ENCODE data around the gene KCNJ16. TPM values are rescaled to one million over a fixed set of nuclear protein-coding genes. Genes with fewer than 3 reads are reported as not detected.
A peak's percentile ranks its signal among the peaks of the same experiment; 100 is the strongest.

The KCNJ16 gene
- total and polyA plus RNA-seq, 9 of the 15 experiments (the other 6 are each of a cell fraction or from before 2014, with no cell fraction given) = 0.01 to 0.75 (median 0.07) TPM; not detected in 4

DNA sequence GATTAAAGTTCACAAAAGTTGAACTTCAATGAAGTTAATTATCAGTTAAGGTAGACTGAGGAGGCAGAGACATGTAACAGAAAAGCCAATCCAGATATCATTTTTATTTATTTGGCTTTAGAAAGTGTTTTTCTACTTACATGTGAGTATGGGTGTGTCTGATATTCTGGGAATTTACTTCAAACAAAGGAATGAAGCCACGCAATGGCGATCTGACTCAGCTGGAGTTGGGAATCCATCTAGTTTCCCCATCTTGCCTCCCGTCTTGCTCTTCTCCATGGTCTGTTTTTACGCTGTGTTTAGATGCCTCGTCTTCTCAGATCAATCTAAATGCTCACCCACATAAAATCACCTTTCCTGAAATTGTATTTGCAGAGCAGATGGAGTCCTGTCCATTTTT lies 1.7 kb upstream of the KCNJ16 start (continued):
- TF ChIP-seq, protein P1, sequence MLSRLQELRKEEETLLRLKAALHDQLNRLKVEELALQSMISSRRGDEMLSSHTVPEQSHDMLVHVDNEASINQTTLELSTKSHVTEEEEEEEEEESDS (CRISPR knock-in tag; IDR thresholded peaks at IDR 0.05) = no peak
- TF ChIP-seq GATAD2A (IDR thresholded peaks at IDR 0.05) (no peak), IRF2 (CRISPR knock-in tag; IDR thresholded peaks at IDR 0.05) (no peak)

DNA sequence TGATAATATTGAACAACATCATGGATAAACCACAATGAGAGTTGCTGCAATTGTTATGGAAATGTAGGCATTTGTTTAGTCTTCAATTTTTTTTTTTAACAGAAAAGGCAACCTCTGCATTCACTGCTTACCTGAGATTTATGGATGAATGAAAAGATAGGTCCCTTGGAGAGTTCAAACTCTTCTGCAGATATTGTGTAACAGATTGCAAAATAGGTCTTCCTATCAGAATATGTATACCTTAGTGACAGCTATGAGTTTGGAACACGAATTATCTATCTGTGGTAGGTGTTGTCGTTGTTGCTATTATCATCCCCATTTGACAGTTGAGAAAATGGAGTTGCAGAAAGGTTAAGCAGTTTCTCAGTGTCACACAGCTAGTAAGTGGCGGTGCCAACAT lies 1.2 kb upstream of the KCNJ16 start:
- H2AFZ ChIP-seq (ENCODE audit: low read depth, low read length) = no peak overlapping the region
- TF ChIP-seq, protein P2, sequence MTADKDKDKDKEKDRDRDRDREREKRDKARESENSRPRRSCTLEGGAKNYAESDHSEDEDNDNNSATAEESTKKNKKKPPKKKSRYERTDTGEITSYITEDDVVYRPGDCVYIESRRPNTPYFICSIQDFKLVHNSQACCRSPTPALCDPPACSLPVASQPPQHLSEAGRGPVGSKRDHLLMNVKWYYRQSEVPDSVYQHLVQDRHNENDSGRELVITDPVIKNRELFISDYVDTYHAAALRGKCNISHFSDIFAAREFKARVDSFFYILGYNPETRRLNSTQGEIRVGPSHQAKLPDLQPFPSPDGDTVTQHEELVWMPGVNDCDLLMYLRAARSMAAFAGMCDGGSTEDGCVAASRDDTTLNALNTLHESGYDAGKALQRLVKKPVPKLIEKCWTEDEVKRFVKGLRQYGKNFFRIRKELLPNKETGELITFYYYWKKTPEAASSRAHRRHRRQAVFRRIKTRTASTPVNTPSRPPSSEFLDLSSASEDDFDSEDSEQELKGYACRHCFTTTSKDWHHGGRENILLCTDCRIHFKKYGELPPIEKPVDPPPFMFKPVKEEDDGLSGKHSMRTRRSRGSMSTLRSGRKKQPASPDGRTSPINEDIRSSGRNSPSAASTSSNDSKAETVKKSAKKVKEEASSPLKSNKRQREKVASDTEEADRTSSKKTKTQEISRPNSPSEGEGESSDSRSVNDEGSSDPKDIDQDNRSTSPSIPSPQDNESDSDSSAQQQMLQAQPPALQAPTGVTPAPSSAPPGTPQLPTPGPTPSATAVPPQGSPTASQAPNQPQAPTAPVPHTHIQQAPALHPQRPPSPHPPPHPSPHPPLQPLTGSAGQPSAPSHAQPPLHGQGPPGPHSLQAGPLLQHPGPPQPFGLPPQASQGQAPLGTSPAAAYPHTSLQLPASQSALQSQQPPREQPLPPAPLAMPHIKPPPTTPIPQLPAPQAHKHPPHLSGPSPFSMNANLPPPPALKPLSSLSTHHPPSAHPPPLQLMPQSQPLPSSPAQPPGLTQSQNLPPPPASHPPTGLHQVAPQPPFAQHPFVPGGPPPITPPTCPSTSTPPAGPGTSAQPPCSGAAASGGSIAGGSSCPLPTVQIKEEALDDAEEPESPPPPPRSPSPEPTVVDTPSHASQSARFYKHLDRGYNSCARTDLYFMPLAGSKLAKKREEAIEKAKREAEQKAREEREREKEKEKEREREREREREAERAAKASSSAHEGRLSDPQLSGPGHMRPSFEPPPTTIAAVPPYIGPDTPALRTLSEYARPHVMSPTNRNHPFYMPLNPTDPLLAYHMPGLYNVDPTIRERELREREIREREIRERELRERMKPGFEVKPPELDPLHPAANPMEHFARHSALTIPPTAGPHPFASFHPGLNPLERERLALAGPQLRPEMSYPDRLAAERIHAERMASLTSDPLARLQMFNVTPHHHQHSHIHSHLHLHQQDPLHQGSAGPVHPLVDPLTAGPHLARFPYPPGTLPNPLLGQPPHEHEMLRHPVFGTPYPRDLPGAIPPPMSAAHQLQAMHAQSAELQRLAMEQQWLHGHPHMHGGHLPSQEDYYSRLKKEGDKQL (CRISPR knock-in tag; IDR thresholded peaks at IDR 0.05; ENCODE audit: borderline replicate concordance) = no peak
- TF ChIP-seq, protein P3, sequence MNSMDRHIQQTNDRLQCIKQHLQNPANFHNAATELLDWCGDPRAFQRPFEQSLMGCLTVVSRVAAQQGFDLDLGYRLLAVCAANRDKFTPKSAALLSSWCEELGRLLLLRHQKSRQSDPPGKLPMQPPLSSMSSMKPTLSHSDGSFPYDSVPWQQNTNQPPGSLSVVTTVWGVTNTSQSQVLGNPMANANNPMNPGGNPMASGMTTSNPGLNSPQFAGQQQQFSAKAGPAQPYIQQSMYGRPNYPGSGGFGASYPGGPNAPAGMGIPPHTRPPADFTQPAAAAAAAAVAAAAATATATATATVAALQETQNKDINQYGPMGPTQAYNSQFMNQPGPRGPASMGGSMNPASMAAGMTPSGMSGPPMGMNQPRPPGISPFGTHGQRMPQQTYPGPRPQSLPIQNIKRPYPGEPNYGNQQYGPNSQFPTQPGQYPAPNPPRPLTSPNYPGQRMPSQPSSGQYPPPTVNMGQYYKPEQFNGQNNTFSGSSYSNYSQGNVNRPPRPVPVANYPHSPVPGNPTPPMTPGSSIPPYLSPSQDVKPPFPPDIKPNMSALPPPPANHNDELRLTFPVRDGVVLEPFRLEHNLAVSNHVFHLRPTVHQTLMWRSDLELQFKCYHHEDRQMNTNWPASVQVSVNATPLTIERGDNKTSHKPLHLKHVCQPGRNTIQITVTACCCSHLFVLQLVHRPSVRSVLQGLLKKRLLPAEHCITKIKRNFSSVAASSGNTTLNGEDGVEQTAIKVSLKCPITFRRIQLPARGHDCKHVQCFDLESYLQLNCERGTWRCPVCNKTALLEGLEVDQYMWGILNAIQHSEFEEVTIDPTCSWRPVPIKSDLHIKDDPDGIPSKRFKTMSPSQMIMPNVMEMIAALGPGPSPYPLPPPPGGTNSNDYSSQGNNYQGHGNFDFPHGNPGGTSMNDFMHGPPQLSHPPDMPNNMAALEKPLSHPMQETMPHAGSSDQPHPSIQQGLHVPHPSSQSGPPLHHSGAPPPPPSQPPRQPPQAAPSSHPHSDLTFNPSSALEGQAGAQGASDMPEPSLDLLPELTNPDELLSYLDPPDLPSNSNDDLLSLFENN (IDR thresholded peaks at IDR 0.05; ENCODE audit: low read depth in 2 of 2, low read length in 2 of 2) = no peak
- TF ChIP-seq COPS2 (conservative IDR thresholded peaks at IDR 0.05) = no peak
- TF ChIP-seq, protein P4, sequence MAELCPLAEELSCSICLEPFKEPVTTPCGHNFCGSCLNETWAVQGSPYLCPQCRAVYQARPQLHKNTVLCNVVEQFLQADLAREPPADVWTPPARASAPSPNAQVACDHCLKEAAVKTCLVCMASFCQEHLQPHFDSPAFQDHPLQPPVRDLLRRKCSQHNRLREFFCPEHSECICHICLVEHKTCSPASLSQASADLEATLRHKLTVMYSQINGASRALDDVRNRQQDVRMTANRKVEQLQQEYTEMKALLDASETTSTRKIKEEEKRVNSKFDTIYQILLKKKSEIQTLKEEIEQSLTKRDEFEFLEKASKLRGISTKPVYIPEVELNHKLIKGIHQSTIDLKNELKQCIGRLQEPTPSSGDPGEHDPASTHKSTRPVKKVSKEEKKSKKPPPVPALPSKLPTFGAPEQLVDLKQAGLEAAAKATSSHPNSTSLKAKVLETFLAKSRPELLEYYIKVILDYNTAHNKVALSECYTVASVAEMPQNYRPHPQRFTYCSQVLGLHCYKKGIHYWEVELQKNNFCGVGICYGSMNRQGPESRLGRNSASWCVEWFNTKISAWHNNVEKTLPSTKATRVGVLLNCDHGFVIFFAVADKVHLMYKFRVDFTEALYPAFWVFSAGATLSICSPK (IDR thresholded peaks at IDR 0.05; ENCODE audit: borderline replicate concordance) = no peak
- no peak for TF ChIP-seq HDAC3 (IDR thresholded peaks at IDR 0.05; ENCODE audit: borderline replicate concordance, partially characterized antibody)
- TF ChIP-seq TCF3 (CRISPR knock-in tag; IDR thresholded peaks at IDR 0.05) = no peak
- TF ChIP-seq CEBPB (tag; IDR thresholded peaks at IDR 0.05) = peak; percentile 47; the same call in 1 of the 2 replicates

More for the DNA sequence above, 1.2 kb upstream of the KCNJ16 start:
- Histone ChIP-seq H3K27ac (ENCODE audit: extremely low read depth, low read depth, low read length) (no peak overlapping the region), H3K9ac (ENCODE audit: insufficient read depth in 1 of 2, low read depth in 2 of 2, low read length in 2 of 2) (no peak overlapping the region), H3K4me3 (no peak overlapping the region), H3K9me1 (ENCODE audit: control insufficient read depth, insufficient read depth, low read length) (no peaks in the 10 kb centered on the region), H4K20me1 (replicated peaks; ENCODE audit: control insufficient read depth, insufficient read depth, low read length) (0 out of 2 replicates have a peak, but pooled peaks cover 3% of the 10 kb centered on the region), H3K4me1 (replicated peaks in 1 of 2; ENCODE audit: control insufficient read depth in 2 of 2, insufficient read depth in 2 of 2, low read length in 2 of 2) (no peaks in the 10 kb centered on the region; a peak in 1 of 5 replicates), H3K79me2 (ENCODE audit: control insufficient read depth, insufficient read depth, low read length) (0 out of 3 replicates have a peak, but pooled peaks cover 3% of the 10 kb centered on the region), H3K9me3 (replicated peaks; ENCODE audit: control insufficient read depth, insufficient read depth, low read depth, low read length) (no peaks in the 10 kb centered on the region), H3K4me2 (ENCODE audit: insufficient read depth, low read length) (no peak overlapping the region), H3K36me3 (ENCODE audit: control insufficient read depth, insufficient read depth, low read length) (no peaks in the 10 kb centered on the region; the same call in 2 of the 3 replicates), H3K27me3 (ENCODE audit: control insufficient read depth in 2 of 2, insufficient read depth in 2 of 2, low read length in 2 of 2) (no peaks in the 10 kb centered on the region)
- ChIA-PET POLR2A (no interaction called here), CTCF (ENCODE audit: low intra/inter-chr PET ratio) (no interaction called here)
- ATAC-seq (no peak), DNase-seq (ENCODE audit: extremely low read depth in 1 of 4, low spot score in 3 of 4) (no peak), FAIRE-seq (no peak)
- intact Hi-C loops (cut with micrococcal nuclease) (no loop called here), in situ Hi-C loops (cut with MboI) (no loop called here)
- 19% methylated on average over 3 of the region's 3 CpGs for WGBS (ENCODE audit: insufficient coverage, low coverage, missing lambda C conversion rate)
- BruUV-seq (replicated peaks) = no TSS peak
